Urinary bladder (tissue), 4 donors: Measurements from ENCODE around the gene KLF2. TPM values are rescaled to one million over a fixed set of nuclear protein-coding genes. Genes with fewer than 3 reads are reported as not detected.

Experiments used
- DNase-seq: peaks from one replicate; pipeline ENCODE4 v3.0.0-alpha.2; 2015; ENCODE audit errors: extremely low spot score
- H3K27ac ChIP-seq: one replicate; pipeline ENCODE4 v1.5.1; 2013; ENCODE audit warnings: low read depth, mild to moderate bottlenecking, moderate library complexity
- H3K36me3 ChIP-seq: one replicate; pipeline ENCODE4 v1.6.1; 2013; ENCODE audit warnings: mild to moderate bottlenecking, moderate library complexity; ENCODE audit not compliant: insufficient read depth
- H3K4me1 ChIP-seq: one replicate; pipeline ENCODE4 v1.6.1; 2013; ENCODE audit warnings: mild to moderate bottlenecking, moderate library complexity; ENCODE audit not compliant: insufficient read depth
- H3K4me3 ChIP-seq: one replicate; pipeline ENCODE4 v1.5.1; 2013; ENCODE audit warnings: low read depth, low read length
- WGBS: extraction: QIAGEN DNeasy Blood & Tissue Kit; methylation state at CpG from one replicate; pipeline ENCODE4 v1.1.7; 2013; 5-methylcytosine and 5-hydroxymethylcytosine counted together
- polyA plus RNA-seq: library from polyadenylated mRNA; stranded (reverse); fragments of 200-250 nt; gene quantifications from one replicate; pipeline ENCODE4 v1.2.3, GENCODE V29; 2013
- total RNA-seq: library from RNA; depleted of rRNA; stranded (reverse); fragments of >200 nt; gene quantifications from one replicate; pipeline ENCODE4 v1.2.3, GENCODE V29; 2014
- donor health status: healthy with polysubstance abuse.
- donor health status: healthy.

Gene KLF2
- total and polyA plus RNA-seq, 2 donors: 14.2 to 155 TPM

DNA sequence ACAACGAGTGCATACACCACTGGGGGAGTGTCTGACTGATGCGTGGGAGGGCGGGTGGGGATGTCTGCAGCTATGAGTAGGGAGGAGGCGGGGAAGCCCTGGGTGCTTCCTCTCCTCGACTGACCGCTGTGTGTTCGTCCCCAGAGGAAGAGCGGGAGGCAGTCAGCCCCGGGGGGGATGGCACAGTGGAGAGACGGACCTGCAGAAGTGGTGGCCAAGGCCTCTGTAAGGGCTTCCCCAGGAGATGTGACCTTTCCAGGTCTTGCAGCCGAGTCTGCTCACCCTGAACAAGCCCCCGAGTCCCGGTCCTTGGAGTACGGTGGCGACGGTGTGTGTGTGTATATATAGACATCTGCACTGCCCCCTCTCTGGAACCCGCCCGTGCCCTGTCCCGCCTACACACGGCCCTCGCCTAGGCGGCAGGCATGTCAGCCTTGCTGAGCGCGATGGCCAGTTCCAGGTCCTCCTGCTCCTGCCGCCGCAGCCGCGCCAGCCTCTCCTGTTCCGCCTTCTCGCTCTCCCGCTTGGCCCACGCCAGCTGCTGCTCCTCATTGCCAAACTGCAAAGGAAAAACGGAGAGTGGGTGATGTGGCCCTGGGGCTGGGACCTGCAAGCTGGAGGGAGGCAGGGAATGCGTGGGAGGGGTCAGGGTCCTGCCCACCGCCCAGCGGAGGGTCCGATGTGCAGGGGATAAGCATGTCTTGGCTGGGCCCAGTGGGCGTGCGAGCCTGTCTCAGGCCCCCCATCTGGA is 30.8 kb downstream of the KLF2 start:
- no peak overlapping the region for H3K4me3 ChIP-seq
- no peak overlapping the region for H3K27ac ChIP-seq
- WGBS: 81% methylated on average over 39 of the region's 39 CpGs
- no peaks in the 10 kb centered on the region for H3K4me1 ChIP-seq
- no peaks in the 10 kb centered on the region for H3K36me3 ChIP-seq
- DNase-seq: no peak

DNA sequence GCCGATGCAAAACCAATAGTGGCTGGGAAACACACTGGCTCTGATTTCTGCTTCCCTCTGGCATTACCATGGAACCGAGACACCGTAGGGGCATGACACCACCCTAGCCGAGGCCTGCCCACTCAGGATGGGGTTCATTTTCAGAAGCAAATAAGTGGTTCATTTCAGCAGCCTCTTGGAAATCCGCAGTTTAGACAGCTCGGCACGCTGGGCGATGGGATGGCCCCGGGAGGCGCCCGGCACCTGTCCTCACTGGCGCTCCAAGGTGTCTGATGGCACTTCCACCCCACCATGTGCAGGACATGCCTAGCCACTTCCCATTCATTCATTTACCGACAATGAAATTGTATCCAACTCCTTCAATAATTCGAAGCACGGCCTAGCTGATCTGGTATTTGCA is 33.8 kb downstream of the KLF2 start:
- no peak for DNase-seq
- WGBS: 96% methylated on average over 15 of the region's 15 CpGs
- no peaks in the 10 kb centered on the region for H3K4me1 ChIP-seq
- H3K36me3 ChIP-seq: no peaks in the 10 kb centered on the region
- no peak overlapping the region for H3K27ac ChIP-seq
- H3K4me3 ChIP-seq: no peak overlapping the region

DNA sequence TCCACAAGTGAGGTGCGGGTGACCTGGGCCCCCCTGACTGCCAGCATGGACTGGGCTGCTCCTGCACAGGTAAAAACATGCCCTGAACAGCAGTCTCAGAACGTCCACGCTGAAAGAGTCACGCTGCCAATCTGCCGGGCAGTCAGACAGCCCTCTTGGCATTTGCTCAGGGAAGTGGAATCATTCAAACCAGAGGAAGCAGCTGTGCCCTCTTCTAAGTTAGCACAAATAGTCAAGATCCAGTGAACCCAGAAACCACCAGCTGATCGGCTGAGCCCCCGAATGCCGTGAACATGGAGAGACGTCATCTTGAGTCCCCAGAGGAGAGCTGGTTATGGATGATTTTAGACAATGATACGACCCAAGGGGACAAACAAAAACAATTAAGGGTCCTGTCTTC is 34.4 kb downstream of the KLF2 start:
- 72% methylated on average over 10 of the region's 10 CpGs for WGBS
- H3K27ac ChIP-seq: no peak overlapping the region
- H3K36me3 ChIP-seq: no peaks in the 10 kb centered on the region
- no peaks in the 10 kb centered on the region for H3K4me1 ChIP-seq
- H3K4me3 ChIP-seq: no peak overlapping the region
- no peak for DNase-seq

DNA sequence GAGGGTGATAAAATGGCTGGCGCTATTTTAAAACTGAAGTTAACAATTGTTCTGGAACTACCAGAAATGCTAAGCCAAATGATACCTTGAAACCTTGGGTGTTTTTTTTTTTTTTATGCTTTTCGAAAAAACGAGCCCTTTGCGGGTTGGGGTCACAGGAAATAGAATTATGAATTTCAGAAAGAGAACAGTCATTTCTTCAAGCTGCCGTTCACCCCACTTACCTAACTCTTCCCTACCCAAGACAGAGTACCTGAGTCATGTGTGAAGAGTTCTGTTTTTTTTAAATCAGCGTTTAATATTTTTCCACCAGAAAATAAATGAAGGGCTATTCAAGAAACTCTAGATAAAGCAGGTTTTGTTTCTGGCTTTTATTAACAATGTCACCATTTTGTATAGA is 35.3 kb downstream of the KLF2 start:
- no peaks in the 10 kb centered on the region for H3K36me3 ChIP-seq
- no peak overlapping the region for H3K4me3 ChIP-seq
- no peaks in the 10 kb centered on the region for H3K4me1 ChIP-seq
- no peak for DNase-seq
- WGBS: 92% methylated on average over 6 of the region's 6 CpGs
- no peak overlapping the region for H3K27ac ChIP-seq

DNA sequence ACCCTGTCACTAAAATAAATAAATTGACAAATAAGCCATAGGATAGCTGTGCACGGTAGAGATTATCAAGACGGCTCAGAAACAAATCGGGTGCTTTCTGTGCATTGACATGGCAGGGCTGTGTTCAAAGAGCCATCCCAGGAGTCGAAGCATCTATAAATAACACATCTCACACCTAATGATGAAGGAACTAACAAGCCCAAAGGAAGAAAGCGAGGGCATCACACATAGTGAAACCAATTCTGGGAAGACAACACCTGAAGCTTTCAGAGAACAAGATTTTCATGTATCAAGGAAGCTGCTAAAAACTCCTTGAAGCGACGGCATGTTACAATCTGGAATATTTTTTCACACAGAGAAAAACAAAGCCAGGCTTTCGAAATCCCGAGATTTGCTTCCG is 36.1 kb downstream of the KLF2 start:
- H3K4me1 ChIP-seq: no peaks in the 10 kb centered on the region
- no peak overlapping the region for H3K4me3 ChIP-seq
- no peak overlapping the region for H3K27ac ChIP-seq
- no peak for DNase-seq
- H3K36me3 ChIP-seq: no peaks in the 10 kb centered on the region
- WGBS: 85% methylated on average over 10 of the region's 10 CpGs

DNA sequence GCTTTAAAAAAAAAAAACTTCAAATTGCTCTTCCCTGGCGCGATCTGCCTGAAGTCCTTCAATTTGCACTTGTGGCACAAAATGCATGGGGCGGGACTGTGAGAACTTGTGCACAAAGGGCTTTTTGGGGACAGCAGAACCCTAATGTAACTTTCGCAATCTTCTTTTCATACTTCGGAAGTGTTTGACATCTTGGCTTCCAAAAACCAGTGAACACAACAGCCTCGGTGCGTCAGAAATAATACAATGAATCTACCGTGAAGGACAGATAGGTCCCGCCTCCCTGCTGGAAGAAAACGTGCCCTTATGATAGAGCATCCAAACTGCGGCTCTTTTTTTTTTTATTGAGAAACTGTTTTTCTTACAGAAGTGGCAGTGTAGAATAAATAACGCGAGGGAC is 36.6 kb downstream of the KLF2 start:
- no peaks in the 10 kb centered on the region for H3K36me3 ChIP-seq
- H3K4me1 ChIP-seq: no peaks in the 10 kb centered on the region
- WGBS: 78% methylated on average over 13 of the region's 13 CpGs
- H3K4me3 ChIP-seq: no peak overlapping the region
- no peak for DNase-seq
- no peak overlapping the region for H3K27ac ChIP-seq

DNA sequence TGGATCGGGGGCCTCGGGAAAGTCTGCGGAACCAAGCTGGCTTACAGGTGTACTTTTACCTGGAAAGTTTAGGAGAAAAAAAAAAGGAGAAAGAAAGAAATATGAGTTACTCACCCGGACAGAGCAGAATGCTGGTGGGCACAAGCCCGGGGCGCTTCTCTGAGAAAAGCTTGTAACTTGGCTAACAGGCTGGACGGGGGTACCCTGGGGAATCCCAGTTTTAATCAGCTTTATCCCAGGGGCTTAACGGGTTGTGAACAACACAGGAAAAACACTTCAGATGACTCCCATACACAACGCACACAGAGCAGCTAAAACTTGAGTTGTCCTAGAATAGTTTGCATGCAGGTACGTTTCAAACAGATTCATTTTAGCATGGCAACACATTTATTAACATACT is 37.3 kb downstream of the KLF2 start:
- H3K4me1 ChIP-seq: no peaks in the 10 kb centered on the region
- no peaks in the 10 kb centered on the region for H3K36me3 ChIP-seq
- no peak overlapping the region for H3K4me3 ChIP-seq
- H3K27ac ChIP-seq: no peak overlapping the region
- 92% methylated on average over 10 of the region's 10 CpGs for WGBS
- no peak for DNase-seq

DNA sequence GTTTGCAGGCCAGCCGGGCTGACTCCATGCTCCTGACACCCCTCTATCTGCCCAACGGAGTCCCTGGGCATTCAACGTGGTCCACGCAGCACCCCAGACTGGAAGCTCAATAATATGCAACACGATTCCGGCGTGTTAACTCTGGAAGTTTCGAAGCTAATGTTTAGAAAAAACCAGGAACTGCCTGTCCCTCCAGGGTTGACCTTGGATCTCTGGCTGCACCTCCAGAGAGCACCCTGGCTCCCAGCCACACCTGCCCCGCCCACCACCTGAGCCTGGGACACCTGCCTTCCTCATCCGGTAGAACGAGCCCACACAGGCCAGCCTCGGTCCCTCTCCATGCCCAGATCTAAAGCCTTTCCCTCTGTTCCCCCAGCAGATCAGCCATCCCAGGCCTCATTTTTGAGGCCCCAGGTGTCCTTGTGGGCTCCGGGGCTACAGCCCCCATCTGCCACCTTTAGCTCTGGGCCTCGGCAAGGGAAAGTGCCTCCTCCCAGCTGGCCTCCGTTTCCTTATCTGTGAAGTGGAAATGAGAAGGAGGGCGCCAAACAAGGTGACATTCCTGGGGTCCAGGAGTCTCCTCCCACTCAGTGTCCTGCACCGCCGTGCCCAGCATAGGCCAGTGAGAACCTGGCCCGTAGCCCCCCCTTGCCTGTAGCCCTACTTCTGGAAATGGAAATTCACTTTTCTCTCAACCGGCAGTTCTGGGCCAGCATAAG is 38.7 kb downstream of the KLF2 start:
- no peak for DNase-seq
- H3K36me3 ChIP-seq: no peaks in the 10 kb centered on the region
- H3K4me3 ChIP-seq: no peak overlapping the region
- H3K27ac ChIP-seq: no peak overlapping the region
- WGBS: 84% methylated on average over 20 of the region's 20 CpGs
- no peaks in the 10 kb centered on the region for H3K4me1 ChIP-seq

DNA sequence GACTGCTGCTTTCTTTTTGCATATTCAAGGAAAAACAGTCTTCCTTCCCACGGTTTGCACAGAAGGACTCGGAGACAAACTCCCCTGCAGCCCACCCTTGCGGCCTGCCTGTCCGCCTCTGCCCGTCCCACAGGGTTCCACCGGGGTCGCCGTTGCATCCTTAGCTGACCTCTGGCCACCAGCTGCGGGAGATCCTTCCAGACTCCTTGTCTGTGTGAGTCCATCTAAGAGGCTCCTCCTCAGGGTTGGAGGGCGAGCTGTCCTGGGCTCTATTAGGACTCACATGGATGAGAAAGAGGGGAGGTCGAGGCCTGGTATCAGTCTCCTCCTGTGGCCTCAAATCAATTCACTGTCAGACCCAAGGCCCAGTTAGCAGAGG is 39.2 kb downstream of the KLF2 start:
- Histone ChIP-seq H3K27ac (no peak overlapping the region), H3K4me3 (no peak overlapping the region), H3K36me3 (no peaks in the 10 kb centered on the region), H3K4me1 (no peaks in the 10 kb centered on the region)
- no peak for DNase-seq
- 79% methylated on average over 11 of the region's 11 CpGs for WGBS

DNA sequence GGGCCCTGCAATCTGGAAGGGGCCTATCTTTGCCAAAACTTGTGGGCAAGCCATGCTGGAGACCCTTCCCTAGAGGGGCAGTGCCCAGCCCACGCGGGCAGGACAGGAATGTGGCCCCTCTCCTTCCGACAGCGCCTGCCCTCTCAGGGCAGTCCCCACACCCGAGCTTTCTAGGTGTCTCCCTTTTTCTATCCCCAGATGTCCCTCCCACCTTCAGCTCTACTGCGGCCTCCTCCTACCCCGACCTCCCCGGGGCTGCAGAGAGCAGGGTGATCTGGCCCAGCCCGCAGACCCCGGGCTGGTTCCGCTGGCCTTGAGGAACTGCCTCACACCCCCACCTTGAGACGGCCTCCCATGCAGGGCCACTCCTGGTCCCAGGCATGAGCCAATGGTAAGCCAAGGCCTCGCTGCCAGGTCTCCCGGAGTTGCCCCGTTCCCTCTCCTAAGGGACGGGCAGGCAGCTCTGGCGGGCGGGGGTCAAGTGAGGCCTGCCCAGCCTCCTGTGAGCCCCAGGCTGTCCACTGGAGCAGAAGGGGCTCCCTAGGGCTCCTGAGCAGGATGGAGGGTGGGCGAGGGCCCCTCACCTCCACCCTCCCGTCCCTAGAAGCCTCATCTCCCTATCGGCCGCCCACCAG is 39.7 kb downstream of the KLF2 start:
- Histone ChIP-seq H3K27ac (no peak overlapping the region), H3K4me1 (no peaks in the 10 kb centered on the region), H3K4me3 (no peak overlapping the region), H3K36me3 (no peaks in the 10 kb centered on the region)
- no peak for DNase-seq
- 93% methylated on average over 22 of the region's 22 CpGs for WGBS

DNA sequence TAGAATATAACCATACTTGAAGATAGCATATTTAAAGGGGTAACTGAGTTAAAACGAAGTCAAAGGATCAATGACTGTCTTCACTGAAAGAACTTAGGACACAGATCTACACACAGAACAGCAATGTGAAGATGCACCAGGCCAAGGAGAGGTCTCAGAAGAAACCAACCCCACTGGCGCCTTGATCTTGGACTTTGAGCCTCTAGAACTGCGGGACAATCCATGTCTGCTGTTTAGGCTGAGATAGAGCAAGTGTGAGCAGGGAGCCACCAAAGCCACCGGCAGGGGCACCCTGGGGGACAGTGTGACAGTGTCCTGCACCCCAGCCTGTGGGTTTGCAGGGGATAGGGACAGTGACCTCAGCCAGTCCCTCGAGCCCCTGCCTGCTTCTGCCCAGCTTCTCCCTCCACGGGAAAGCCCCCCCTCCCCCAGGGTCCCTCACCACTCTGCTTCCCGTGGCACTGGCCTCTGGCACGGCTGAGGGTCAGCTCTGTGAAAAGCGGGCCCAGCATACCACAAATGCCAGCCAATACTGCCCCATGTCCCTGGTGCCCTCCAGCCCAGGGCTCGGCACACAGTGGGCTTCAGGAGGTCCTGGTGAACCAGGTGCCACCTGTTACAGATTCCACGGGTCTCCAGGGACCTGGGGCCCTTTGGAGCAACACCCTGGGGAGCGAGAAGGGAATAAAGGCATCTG is 40.8 kb downstream of the KLF2 start:
- DNase-seq: no peak

DNA sequence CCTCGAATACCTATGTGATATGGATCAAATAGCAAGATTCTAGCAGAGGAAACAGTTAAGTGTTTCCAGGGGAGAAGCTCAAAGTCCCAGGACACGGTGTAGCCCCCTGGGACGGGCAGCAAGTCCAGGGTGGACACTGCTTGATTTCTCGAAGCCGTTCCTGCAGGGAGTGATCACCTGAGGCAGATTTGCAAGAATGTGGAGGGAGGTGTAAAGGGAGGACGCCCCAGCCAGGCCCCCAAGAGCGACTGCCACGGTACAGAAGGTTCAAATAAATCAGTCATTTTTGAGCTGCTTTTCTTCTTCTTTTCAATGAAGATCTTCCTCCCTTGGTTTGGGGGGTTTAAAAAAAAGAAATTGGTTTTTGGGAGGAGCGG is 41.4 kb downstream of the KLF2 start:
- WGBS: 77% methylated on average over 9 of the region's 9 CpGs
- Histone ChIP-seq H3K4me3 (no peak overlapping the region), H3K4me1 (no peaks in the 10 kb centered on the region), H3K36me3 (no peaks in the 10 kb centered on the region), H3K27ac (no peak overlapping the region)
- no peak for DNase-seq

More for the DNA sequence above, 40.8 kb downstream of the KLF2 start:
- H3K36me3 ChIP-seq: no peaks in the 10 kb centered on the region
- WGBS: 88% methylated on average over 12 of the region's 12 CpGs
- no peak overlapping the region for H3K4me3 ChIP-seq
- no peak overlapping the region for H3K27ac ChIP-seq
- H3K4me1 ChIP-seq: no peaks in the 10 kb centered on the region

DNA sequence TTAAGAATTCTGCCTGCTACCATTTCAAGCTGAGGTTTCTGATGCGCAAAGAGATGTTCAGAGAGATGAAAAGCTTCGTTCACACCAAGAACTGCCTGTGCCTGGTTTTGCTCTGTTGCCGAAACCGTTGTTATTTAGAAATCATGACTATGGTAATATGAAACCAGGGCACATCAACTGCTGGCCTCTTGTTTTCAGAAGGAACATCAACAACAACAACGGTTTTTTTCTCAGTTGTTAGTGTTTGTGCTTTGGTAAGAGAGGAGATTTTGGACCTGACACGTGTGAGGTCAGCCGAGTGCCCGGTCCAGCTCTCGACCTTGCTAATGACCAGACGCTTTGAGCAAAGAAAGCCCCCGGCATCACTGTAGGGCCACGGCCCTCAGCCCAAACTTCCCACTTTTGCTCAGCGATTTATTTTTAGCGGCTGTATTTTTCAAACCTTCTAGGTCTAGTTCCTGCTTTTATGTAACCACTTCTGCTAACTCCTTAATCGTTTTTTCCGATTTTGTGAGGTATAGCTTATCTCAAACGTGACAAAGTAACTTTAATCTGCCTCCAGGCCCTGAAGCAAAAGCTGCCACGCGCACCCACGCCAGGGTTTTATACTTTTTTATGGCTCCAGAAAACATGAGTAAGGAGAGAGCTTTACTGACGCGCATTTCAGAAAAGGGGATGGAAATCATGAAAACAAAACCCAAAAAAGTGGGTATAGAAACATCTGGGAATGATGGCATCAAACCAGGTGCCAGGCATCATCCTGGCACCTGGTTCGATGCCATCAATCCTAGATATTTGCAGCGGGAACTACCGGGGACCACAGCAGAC is 42.0 kb downstream of the KLF2 start:
- Histone ChIP-seq H3K36me3 (no peaks in the 10 kb centered on the region), H3K27ac (no peak overlapping the region), H3K4me3 (no peak overlapping the region), H3K4me1 (no peaks in the 10 kb centered on the region)
- DNase-seq: no peak
- 69% methylated on average over 25 of the region's 25 CpGs for WGBS
